Thyroid gland (tissue), 4 donors: ENCODE data around the gene FGD1. TPM values are rescaled to one million over a fixed set of nuclear protein-coding genes. Genes with fewer than 3 reads are reported as not detected.

Experiments
- DNase-seq, 2 donors: peaks; one replicate each; pipeline ENCODE4 v3.0.0-alpha.2; 2019
- H3K27ac ChIP-seq, 3 donors: fragments of 200-600 bp; sonication (generic); 1 replicate in 2 of 3; 2 replicates in 1 of 3; pipeline ENCODE4 v1.5.1; 2016 to 2019; ENCODE audit warnings: mild to moderate bottlenecking in 1 of 3, moderate library complexity in 1 of 3
- H3K27me3 ChIP-seq: fragments of 200-600 bp; sonication (generic); one replicate; pipeline ENCODE4 v1.5.1; 2019
- H3K36me3 ChIP-seq, 2 donors: fragments of 200-600 bp; sonication (generic); one replicate each; pipeline ENCODE4 v1.5.1; 2016 to 2019
- H3K4me1 ChIP-seq, 2 donors: fragments of 200-600 bp; sonication (generic); one replicate each; pipeline ENCODE4 v1.5.1; 2017 to 2019
- H3K4me3 ChIP-seq, 3 donors: fragments of 200-600 bp; sonication (generic); replicated peaks in 1 of 3; 1 replicate in 2 of 3; 2 replicates in 1 of 3; pipeline ENCODE4 v1.5.1; 2016; ENCODE audit warnings: mild to moderate bottlenecking in 1 of 3
- H3K9me3 ChIP-seq: fragments of 200-600 bp; sonication (generic); one replicate; pipeline ENCODE4 v1.5.1; 2017
- CTCF ChIP-seq, 6 experiments: fragments of 200-600 bp in 3 of 6; fragments of 450-650 bp in 3 of 6; sonication (generic) in 3 of 6; IDR thresholded peaks; one replicate each; pipeline ENCODE4 v1.5.1; 2016 to 2019; ENCODE audit warnings: antibody characterized with exemption in 6 of 6, mild to moderate bottlenecking in 2 of 6, inconsistent platforms in 1 of 6, moderate library complexity in 1 of 6
- POLR2A ChIP-seq, 2 donors: fragments of 450-650 bp; IDR thresholded peaks; one replicate each; pipeline ENCODE4 v1.6.1; 2017; ENCODE audit warnings: antibody characterized with exemption in 2 of 2, mild to moderate bottlenecking in 2 of 2, moderate library complexity in 1 of 2
- WGBS, 2 donors: methylation state at CpG; one replicate each; pipeline ENCODE4 v1.1.5; 2017; 5-methylcytosine and 5-hydroxymethylcytosine counted together
- intact Hi-C: fragments of 100-400 bp; cut with DNase I; formaldehyde crosslinking; loops from one replicate; pipeline ENCODE4 v1.15.1; 2023
- total RNA-seq, 4 donors: library from RNA; depleted of rRNA; stranded (reverse); fragments of >200 nt; gene quantifications; one replicate each; pipeline ENCODE4 v1.2.3, GENCODE V29; 2016

The FGD1 gene
- total RNA-seq, 4 donors from 2014 or later: 3.0 to 7.1 (median 4.2) TPM

DNA sequence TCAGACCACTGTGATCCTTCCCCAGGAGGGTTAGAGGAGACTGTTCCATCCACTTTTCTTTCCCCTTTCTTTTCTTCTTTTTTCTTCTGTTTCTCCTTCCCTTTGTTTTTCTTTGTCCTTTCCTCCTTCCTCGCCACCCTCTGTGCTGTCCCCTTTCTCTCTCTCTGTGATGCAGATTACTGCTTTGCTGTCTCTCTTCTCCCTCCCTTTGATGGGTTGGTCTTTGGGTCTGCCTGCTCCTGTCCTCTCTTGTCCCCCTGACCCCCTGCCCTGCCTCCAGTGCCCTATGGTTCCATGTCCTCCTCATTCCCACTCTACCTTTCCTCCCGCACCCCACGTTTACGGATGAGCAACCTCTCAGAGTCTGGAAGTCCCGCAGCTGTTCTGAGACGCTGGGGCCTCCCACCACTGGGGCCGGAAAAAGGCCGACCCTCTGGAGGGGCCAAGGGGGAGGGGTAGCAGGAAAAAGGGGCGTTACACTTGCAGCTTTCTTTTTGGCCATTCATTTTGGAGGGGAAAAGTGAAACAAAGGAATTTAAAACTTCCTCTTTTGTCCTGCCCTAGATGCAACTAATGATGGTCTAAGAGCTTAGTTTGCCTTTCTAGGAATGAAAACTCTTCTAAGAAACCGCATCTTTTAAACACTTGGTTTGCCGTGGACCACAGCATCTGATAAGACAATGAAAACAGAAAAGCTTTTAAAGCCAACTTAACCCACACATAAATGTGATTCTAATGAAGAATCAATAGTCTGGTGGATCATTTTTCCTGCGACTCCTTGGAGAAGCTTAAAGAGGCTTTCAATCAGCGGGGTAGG lies 80.3 kb downstream of the FGD1 start:
- WGBS, 2 donors: 15 to 18% methylated on average over 10 to 13 of the region's 13 CpGs
- no peaks in the 10 kb centered on the region for H3K4me1 ChIP-seq
- H3K36me3 ChIP-seq: no peaks in the 10 kb centered on the region
- no peak for DNase-seq
- no peaks in the 10 kb centered on the region for H3K9me3 ChIP-seq
- no peak overlapping the region for H3K4me3 ChIP-seq
- no peaks in the 10 kb centered on the region for H3K27me3 ChIP-seq
- H3K27ac ChIP-seq: no peak overlapping the region
- intact Hi-C loops: no loop called here
- TF ChIP-seq POLR2A (IDR thresholded peaks at IDR 0.05): no peak
- no peak for TF ChIP-seq CTCF (IDR thresholded peaks at IDR 0.05)

GRCh38 chrX:54413753-54414152 lies 82.3 kb downstream of the FGD1 start:
- DNase-seq: no peak
- intact Hi-C loops: no loop called here
- TF ChIP-seq POLR2A (IDR thresholded peaks at IDR 0.05) (no peak), CTCF (IDR thresholded peaks at IDR 0.05) (no peak)
- Histone ChIP-seq H3K9me3 (no peaks in the 10 kb centered on the region), H3K4me1 (no peaks in the 10 kb centered on the region), H3K27ac (no peak overlapping the region), H3K27me3 (no peaks in the 10 kb centered on the region), H3K36me3 (no peaks in the 10 kb centered on the region), H3K4me3 (no peak overlapping the region)
- WGBS, 2 donors: 73 to 84% methylated on average over 3 of the region's 3 CpGs

GRCh38 chrX:54411732-54412131 lies 84.3 kb downstream of the FGD1 start:
- intact Hi-C loops: no loop called here
- Histone ChIP-seq H3K4me3 (no peak overlapping the region), H3K36me3 (no peaks in the 10 kb centered on the region), H3K27me3 (no peaks in the 10 kb centered on the region), H3K9me3 (no peaks in the 10 kb centered on the region), H3K27ac (no peak overlapping the region), H3K4me1 (no peaks in the 10 kb centered on the region)
- TF ChIP-seq CTCF (IDR thresholded peaks at IDR 0.05) (no peak), POLR2A (IDR thresholded peaks at IDR 0.05) (no peak)
- WGBS, 2 donors: 44 to 63% methylated on average over 1 of the region's 1 CpG
- no peak for DNase-seq

DNA sequence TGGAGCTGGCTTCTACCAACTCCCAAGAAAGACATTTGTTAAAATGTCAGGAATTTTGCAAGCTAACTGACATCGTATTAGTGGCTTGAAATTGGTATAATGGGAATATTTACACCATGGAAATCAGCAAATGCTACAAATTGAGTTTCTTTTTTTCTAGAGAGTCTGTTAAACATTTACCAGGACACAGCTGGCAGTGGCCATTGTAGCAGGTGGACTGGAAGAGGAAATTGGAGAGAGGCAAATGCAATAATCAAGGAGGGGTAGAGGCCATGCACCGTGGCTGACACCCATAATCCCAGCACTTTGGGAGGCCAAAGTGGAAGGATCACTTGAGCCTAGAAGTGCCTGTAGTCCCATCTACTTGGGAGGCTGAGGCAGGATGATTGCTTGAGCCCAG lies 88.8 kb downstream of the FGD1 start:
- no peak for DNase-seq
- H3K36me3 ChIP-seq: no peaks in the 10 kb centered on the region
- H3K9me3 ChIP-seq: no peaks in the 10 kb centered on the region
- H3K27me3 ChIP-seq: no peaks in the 10 kb centered on the region
- intact Hi-C loops: no loop called here
- 67 to 80% methylated on average over 2 of the region's 2 CpGs for WGBS, 2 donors
- H3K4me1 ChIP-seq: no peaks in the 10 kb centered on the region
- TF ChIP-seq CTCF (IDR thresholded peaks at IDR 0.05) (no peak), POLR2A (IDR thresholded peaks at IDR 0.05) (no peak)
- H3K27ac ChIP-seq: no peak overlapping the region
- no peak overlapping the region for H3K4me3 ChIP-seq

- Histone ChIP-seq H3K27ac (no peak overlapping the region), H3K9me3 (no peaks in the 10 kb centered on the region), H3K27me3 (no peaks in the 10 kb centered on the region), H3K4me1 (no peaks in the 10 kb centered on the region), H3K4me3 (no peak overlapping the region), H3K36me3 (no peaks in the 10 kb centered on the region)
- TF ChIP-seq POLR2A (IDR thresholded peaks at IDR 0.05): no peak
- no peak for TF ChIP-seq CTCF (IDR thresholded peaks at IDR 0.05)
- WGBS, 2 donors: 91 to 100% methylated on average over 1 of the region's 1 CpG
- intact Hi-C loops: no loop called here
- no peak for DNase-seq
These were observed 98.9 kb downstream of the FGD1 start for GRCh38 chrX:54397113-54397512.
